ENCODE data around the gene GULP1.
"Not testable (repeated sequence)": the region's sequence is repeated elsewhere in the genome, so short reads cannot be mapped to it uniquely, and the experiment has no call there.

GULP1 gene

GRCh38 chr2:188291617-188292347 lies at the start of gene GULP1:
Gene GULP1, plus strand, starts transcription at chr2:188291874. Its CDS starts 185,829 bp downstream, at chr2:188477703.
- DNase-seq (ENCODE audit: low read depth, low spot score): peak; percentile 92

GRCh38 chr2:188243381-188243780 lies 48.3 kb upstream of the GULP1 start:
- DNase-seq (ENCODE audit: low read depth, low spot score): no peak

- DNase-seq (ENCODE audit: low read depth, low spot score): peak; percentile 6
Observed at GRCh38 chr2:188244383-188244782, 47.3 kb upstream of the GULP1 start.

GRCh38 chr2:188245230-188245629 lies 46.4 kb upstream of the GULP1 start:
- no peak for DNase-seq (ENCODE audit: low read depth, low spot score)

- DNase-seq (ENCODE audit: low read depth, low spot score): no peak
Observed at GRCh38 chr2:188248513-188248912, 43.2 kb upstream of the GULP1 start.

GRCh38 chr2:188251034-188251433 lies 40.6 kb upstream of the GULP1 start:
- no peak for DNase-seq (ENCODE audit: low read depth, low spot score)

GRCh38 chr2:188256420-188256819 lies 35.3 kb upstream of the GULP1 start:
- DNase-seq (ENCODE audit: low read depth, low spot score): no peak

- DNase-seq (ENCODE audit: low read depth, low spot score): no peak
Observed at GRCh38 chr2:188265315-188265714, 26.4 kb upstream of the GULP1 start.

GRCh38 chr2:188267776-188268175 lies 23.9 kb upstream of the GULP1 start:
- DNase-seq (ENCODE audit: low read depth, low spot score): no peak

GRCh38 chr2:188269004-188269403 lies 22.7 kb upstream of the GULP1 start:
- no peak for DNase-seq (ENCODE audit: low read depth, low spot score)

- no peak for DNase-seq (ENCODE audit: low read depth, low spot score)
Observed at GRCh38 chr2:188272121-188272520, 19.6 kb upstream of the GULP1 start.

GRCh38 chr2:188274274-188274673 lies 17.4 kb upstream of the GULP1 start:
- no peak for DNase-seq (ENCODE audit: low read depth, low spot score)

GRCh38 chr2:188276255-188276654 lies 15.4 kb upstream of the GULP1 start:
- no peak for DNase-seq (ENCODE audit: low read depth, low spot score)

GRCh38 chr2:188277786-188278185 lies 13.9 kb upstream of the GULP1 start:
- DNase-seq (ENCODE audit: low read depth, low spot score): no peak

- no peak for DNase-seq (ENCODE audit: low read depth, low spot score)
Observed at GRCh38 chr2:188278388-188279092, 13.1 kb upstream of the GULP1 start.

GRCh38 chr2:188279093-188279445 lies 12.6 kb upstream of the GULP1 start:
- no peak for DNase-seq (ENCODE audit: low read depth, low spot score)

- no peak for DNase-seq (ENCODE audit: low read depth, low spot score)
Observed at GRCh38 chr2:188280811-188281222, 10.9 kb upstream of the GULP1 start.

- DNase-seq (ENCODE audit: low read depth, low spot score): no peak
Observed at GRCh38 chr2:188282907-188283306, 8.8 kb upstream of the GULP1 start.

GRCh38 chr2:188284251-188284650 lies 7.4 kb upstream of the GULP1 start:
- DNase-seq (ENCODE audit: low read depth, low spot score): not testable (repeated sequence)

GRCh38 chr2:188285049-188285448 lies 6.6 kb upstream of the GULP1 start:
- DNase-seq (ENCODE audit: low read depth, low spot score): no peak

- DNase-seq (ENCODE audit: low read depth, low spot score): no peak
Observed at GRCh38 chr2:188285774-188286173, 5.9 kb upstream of the GULP1 start.

GRCh38 chr2:188291142-188291616 lies 495 bp upstream of the GULP1 start:
- peak; percentile 65 for DNase-seq (ENCODE audit: low read depth, low spot score)

Data from astrocyte of the hippocampus (primary cell).